Astrocyte of the spinal cord (primary cell): ENCODE results near the gene RBM22.

Experiments
- DNase-seq: peaks from one replicate; pipeline ENCODE4 v3.0.0; 2011; ENCODE audit warnings: low read depth, low spot score
- H3K4me3 ChIP-seq: 2 replicates; pipeline ENCODE4 v1.5.1; 2011; ENCODE audit warnings: low read depth, mild to moderate bottlenecking, low read length, moderate library complexity
- CTCF ChIP-seq: IDR thresholded peaks from 2 replicates; pipeline ENCODE4 v1.5.1; 2012; ENCODE audit warnings: low read depth, mild to moderate bottlenecking, low read length, inconsistent platforms
- in situ Hi-C: cut with HindIII; loops from 2 replicates; pipeline ENCODE4 v1.10.0; 2017; ENCODE audit warnings: low sequenced_read_pairs

The RBM22 gene

GRCh38 chr5:150665044-150665443 lies 35.8 kb downstream of the RBM22 start:
- in situ Hi-C loops = no loop called here
- no peak overlapping the region for H3K4me3 ChIP-seq
- TF ChIP-seq CTCF = no peak
- DNase-seq = no peak

GRCh38 chr5:150663936-150664335 lies 36.9 kb downstream of the RBM22 start:
- no peak for DNase-seq
- no peak for TF ChIP-seq CTCF
- in situ Hi-C loops = no loop called here
- no peak overlapping the region for H3K4me3 ChIP-seq

- DNase-seq = no peak
- no peak overlapping the region for H3K4me3 ChIP-seq
- no peak for TF ChIP-seq CTCF
- in situ Hi-C loops = no loop called here
Observed at GRCh38 chr5:150662731-150663516, 37.9 kb downstream of the RBM22 start.

- no peak for DNase-seq
- in situ Hi-C loops = no loop called here
- no peak for TF ChIP-seq CTCF
- no peak overlapping the region for H3K4me3 ChIP-seq
Observed at GRCh38 chr5:150661821-150662596, 38.9 kb downstream of the RBM22 start.

GRCh38 chr5:150661086-150661485 lies 39.8 kb downstream of the RBM22 start, which contains the start of gene MYOZ3:
TSS of gene MYOZ3 (plus strand) at chr5:150661251. CDS start at chr5:150662942, 1,691 bp downstream.
- no peak within 1 kb of the TSS for H3K4me3 ChIP-seq
- in situ Hi-C loops = no loop called here
- TF ChIP-seq CTCF = no peak
- no peak for DNase-seq

GRCh38 chr5:150660108-150660831 lies 40.6 kb downstream of the RBM22 start:
- no peak for TF ChIP-seq CTCF
- H3K4me3 ChIP-seq = no peak overlapping the region
- DNase-seq = no peak
- in situ Hi-C loops = no loop called here
